H54 (cell line): ENCODE results near the gene WHRN.

ENCODE experiments used
- DNase-seq: peaks from one replicate; pipeline ENCODE4 v3.0.0; 2011; ENCODE audit warnings: low spot score, mixed read lengths; ENCODE audit not compliant: insufficient read length
- FAIRE-seq: peaks from 3 replicates; lab custom pipeline; 2011; peaks lifted over from hg19 to GRCh38; lab: Jason Lieb, UNC
- POLR2A ChIP-seq: IDR thresholded peaks from 2 replicates; pipeline ENCODE4 v1.6.1; 2011; ENCODE audit warnings: low read depth, mild to moderate bottlenecking, low read length

The WHRN gene

DNA sequence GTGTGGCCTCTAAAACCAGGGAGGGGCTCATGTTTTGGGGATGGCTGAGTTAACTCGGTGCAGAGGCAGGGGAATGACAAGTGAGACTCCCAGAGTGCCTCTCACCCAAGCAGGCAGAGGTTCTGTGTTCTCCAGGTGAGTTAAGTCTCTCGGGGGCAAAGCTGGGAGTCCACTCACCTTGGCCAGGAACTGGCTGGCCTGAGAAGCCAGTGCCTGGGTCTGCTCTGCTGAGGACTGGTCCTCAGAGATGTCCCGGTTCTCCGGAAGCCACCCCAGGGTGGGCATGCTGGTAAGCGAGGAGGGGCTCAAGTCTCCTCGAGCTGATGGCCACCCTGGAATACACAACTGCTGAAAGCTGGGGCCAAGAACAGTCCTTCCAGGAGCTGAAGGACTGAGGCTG, 137.9 kb downstream of the WHRN start:
- FAIRE-seq (no peak), DNase-seq (no peak)
- no peak for TF ChIP-seq POLR2A

DNA sequence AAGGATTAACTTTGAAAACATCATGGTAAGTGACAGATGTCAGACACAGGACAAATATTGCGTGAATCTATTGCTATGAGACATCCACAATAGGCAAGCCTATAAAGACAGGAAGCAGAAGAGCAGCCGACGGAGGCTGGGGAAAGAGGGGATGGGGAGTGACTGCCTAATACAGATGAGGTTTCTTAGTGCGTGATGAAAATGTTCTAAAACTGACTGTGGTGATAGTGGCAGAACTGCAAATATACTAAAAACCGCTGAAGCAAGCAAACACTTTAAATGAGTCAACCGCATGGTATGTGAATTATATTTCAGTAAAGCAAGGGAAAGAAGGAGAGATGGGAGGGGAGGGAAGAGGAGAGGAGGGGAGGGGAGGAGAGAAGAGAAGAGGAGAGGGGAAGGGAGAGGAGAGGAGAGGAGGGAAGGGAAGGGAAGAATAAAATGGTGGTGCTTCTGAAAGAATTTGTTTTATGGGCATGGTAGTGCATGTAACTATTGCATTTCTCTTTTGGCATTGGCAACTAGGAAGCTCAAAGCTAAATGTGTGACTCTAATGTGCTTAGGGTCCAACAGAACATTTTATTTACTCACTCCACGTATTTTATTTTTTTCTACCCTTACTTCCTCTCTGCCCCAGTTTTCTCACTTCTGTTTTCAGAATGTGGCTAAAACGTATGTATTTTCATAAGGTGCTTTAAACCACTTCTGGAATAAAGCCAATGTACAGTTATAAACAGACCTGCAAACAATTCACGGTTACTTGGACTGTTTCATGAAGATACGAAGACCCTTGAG, 138.7 kb downstream of the WHRN start:
- peak; percentile 87 for FAIRE-seq
- peak; percentile 36 for DNase-seq

GRCh38 chr9:114365194-114365593, 140.1 kb downstream of the WHRN start:
- DNase-seq, result no peak
- TF ChIP-seq POLR2A, result no peak
- no peak for FAIRE-seq

More for the DNA sequence above, 138.7 kb downstream of the WHRN start:
- no peak for TF ChIP-seq POLR2A

DNA sequence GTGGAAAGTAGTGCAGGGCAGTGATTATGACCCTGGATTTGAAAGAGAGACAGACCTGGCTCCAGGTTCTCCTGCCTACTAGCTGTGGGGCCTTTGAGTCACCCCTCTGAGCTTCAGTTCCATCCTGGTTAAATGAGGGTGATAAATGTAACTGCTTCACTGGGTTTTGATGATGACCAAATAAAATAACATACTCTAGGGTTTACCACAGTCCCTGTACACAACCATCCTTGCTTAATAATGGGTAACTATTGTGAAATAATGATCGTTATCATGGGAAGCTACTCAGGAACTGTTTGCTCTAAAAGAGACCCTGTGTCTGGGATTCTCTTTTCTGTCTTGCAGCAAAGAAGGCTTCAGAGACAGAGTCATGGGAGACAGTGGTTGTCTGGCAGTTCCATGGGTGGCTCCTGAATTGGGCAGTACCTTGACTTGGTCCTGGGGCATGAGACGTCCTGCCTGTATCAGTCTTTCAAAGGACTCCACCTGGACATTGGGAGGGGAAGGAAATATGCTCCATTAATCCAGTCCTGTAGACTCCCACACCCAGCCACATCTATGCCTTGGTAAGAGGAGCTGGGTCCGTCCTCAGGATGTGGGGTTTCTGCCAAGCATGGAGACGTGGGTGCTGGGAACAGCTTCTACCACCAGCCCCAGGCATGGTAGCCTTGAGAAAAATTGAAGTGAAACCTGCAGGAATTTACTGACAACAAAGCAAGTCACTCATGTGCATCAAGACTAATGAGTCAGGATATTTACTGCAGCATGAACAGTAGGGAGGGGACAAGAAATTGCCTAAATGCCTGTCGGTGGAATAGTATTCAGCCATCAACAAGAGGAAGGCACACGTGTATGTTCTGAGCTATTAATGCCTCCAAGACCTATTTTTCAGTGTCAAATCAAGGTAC, 140.9 kb downstream of the WHRN start:
- no peak for FAIRE-seq
- no peak for TF ChIP-seq POLR2A
- peak; percentile 45 for DNase-seq

- no peak for FAIRE-seq
- no peak for TF ChIP-seq POLR2A
- DNase-seq, result no peak
Observed at GRCh38 chr9:114363424-114363823, 141.8 kb downstream of the WHRN start.

DNA sequence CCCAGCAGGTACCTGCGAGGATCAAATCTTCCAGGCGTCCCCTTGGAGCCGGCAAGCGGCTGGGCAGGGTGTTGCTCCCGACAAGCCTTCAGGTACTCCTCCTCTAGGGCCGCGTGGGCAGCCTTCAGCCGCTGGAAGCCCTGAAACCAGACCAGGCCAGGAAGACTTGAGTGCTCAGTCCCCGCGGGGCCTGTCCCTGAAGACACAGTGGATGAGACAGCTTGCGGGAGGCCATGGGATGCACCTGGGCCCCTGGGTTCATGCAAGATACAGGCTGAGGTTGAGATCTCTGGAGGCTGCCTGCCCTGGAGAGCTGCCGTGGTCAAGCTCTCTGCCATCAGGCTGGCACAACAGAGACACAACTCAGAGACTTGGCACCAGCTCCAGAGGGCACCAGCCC, 142.9 kb downstream of the WHRN start:
- no peak for DNase-seq

GRCh38 chr9:114361542-114361941, 143.7 kb downstream of the WHRN start:
- no peak for FAIRE-seq
- no peak for TF ChIP-seq POLR2A
- no peak for DNase-seq

More for the DNA sequence above, 142.9 kb downstream of the WHRN start:
- no peak for FAIRE-seq
- no peak for TF ChIP-seq POLR2A

DNA sequence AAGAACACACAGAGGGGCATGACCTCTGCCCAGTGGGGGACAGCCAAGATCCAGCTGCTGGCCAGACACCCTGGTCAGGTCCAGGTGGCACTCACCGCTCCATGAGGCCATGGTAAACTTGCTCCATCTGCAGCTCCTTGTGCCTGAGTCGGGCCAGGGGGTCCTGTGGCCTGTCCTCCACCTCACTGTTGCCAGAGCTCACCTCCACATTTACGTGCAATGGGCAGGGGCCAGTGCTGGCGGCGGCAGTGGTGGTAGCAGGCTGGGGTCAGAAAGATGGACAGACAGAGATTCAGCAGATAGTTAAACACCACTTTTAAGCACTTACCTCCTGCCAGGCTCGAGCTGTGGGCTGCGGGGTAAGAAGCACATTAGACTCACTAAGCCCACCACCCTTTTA, 145.5 kb downstream of the WHRN start:
- DNase-seq (no peak), FAIRE-seq (no peak)
- TF ChIP-seq POLR2A, result no peak

DNA sequence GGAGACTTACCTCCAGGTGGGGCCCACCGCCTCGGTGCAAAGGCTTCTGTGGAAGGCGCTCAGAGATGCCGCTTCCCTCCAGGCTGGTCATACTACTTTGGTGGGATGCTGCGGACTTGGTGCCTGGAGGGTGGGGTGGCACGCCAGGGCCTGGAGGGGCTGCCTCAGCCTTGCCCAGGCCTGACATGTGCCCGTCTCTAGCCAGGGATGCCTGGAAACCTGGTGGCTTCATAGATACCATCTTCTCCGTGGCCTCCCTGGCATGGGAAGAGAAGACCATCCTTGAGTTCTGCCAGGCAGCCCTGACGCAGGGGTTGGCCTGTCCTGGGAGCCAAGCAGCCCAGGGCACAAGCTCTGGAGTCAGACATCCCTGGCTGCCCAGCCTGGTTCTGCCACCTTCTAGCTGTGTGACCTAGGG, 147.4 kb downstream of the WHRN start:
- TF ChIP-seq POLR2A, result no peak
- no peak for DNase-seq

DNA sequence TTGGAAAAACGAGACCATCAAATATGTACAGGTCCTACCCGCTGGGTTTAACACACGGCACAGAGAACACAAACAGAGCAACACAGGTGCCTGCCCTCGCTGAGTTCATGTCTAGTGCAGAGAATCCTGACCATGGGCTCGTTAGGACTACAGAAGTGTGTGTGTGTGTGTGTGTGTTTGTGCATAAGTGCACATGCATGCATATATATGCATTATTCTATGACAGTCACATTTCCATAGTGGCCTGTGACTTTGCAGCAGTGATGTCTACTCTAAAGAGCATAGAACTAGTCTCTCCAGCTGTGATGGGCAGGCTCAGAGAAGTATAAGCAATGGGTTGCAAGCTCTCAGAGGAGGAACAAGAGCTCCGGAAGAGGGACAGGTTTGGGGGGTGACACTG, 147.9 kb downstream of the WHRN start:
- DNase-seq (no peak), FAIRE-seq (no peak)
- no peak for TF ChIP-seq POLR2A

More for the DNA sequence above, 147.4 kb downstream of the WHRN start:
- no peak for FAIRE-seq

- FAIRE-seq (no peak), DNase-seq (no peak)
- no peak for TF ChIP-seq POLR2A
Observed at GRCh38 chr9:114356792-114357191, 148.5 kb downstream of the WHRN start.

DNA sequence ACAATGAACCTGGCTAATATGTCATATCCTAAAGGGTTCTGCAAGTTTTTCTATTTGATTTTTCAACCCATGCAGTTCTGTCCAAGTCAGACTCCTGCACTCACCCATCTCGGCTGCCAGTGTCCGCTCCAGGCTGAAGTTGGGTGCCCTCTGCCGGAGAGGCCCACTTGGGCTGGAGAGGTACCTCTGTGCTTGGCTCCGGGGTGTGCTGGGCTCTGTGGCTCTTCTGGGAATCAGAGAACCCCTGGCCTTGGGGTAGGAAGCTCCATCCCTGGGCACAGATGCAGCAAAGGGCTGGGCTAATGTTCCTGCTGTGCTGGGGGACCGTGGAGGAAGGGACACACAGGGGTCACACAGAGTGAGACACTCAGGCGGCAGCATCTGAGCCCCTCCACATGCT, 149.5 kb downstream of the WHRN start:
- DNase-seq (no peak), FAIRE-seq (no peak)
- no peak for TF ChIP-seq POLR2A
